HCT116 (cell line): Measurements from ENCODE around the gene IL17RE.

Source experiments
- CEBPB ChIP-seq: IDR thresholded peaks from 2 replicates; pipeline ENCODE4 v1.6.1; 2012; ENCODE audit warnings: low read depth
- EGR1 ChIP-seq: IDR thresholded peaks from 2 replicates; pipeline ENCODE4 v1.6.1; 2012; ENCODE audit warnings: low read depth
- EZH2 ChIP-seq: fragments of 200-600 bp; sonication (generic); IDR thresholded peaks from 2 replicates; pipeline ENCODE4 v1.6.1; 2017; ENCODE audit warnings: antibody characterized with exemption, mixed run types
- EZH2phosphoT487 ChIP-seq: fragments of 200-600 bp; IDR thresholded peaks from 2 replicates; pipeline ENCODE4 v1.6.1; 2018; ENCODE audit warnings: antibody characterized with exemption, borderline replicate concordance
- FOSL1 ChIP-seq: IDR thresholded peaks from 2 replicates; pipeline ENCODE4 v1.6.1; 2012; ENCODE audit warnings: low read depth
- POLR2A ChIP-seq: IDR thresholded peaks from 2 replicates; pipeline ENCODE4 v1.7.0; 2011; ENCODE audit warnings: borderline replicate concordance; ENCODE audit not compliant: insufficient read depth, insufficient read length; ENCODE audit errors: extremely low read depth
- POLR2AphosphoS5 ChIP-seq: IDR thresholded peaks from 2 replicates; pipeline ENCODE4 v1.6.1; 2011; ENCODE audit warnings: mild to moderate bottlenecking, low read depth, low read length, moderate library complexity
- REST ChIP-seq: IDR thresholded peaks from 2 replicates; pipeline ENCODE4 v1.6.1; 2012; ENCODE audit warnings: low read depth
- SIN3A ChIP-seq: IDR thresholded peaks from 2 replicates; pipeline ENCODE4 v1.6.1; 2012; ENCODE audit warnings: low read depth
- TCF7L2 ChIP-seq: IDR thresholded peaks from 2 replicates; pipeline ENCODE4 v1.7.0; 2011; ENCODE audit warnings: borderline replicate concordance, inconsistent platforms; ENCODE audit not compliant: insufficient read depth, insufficient read length; ENCODE audit errors: extremely low read depth
- ZFX ChIP-seq: fragments of 450-650 bp; IDR thresholded peaks from 2 replicates; pipeline ENCODE4 v1.6.1; 2017
- ZNF274 ChIP-seq: fragments of 200-500 bp; sonication (Bioruptor generic); IDR thresholded peaks from 2 replicates; pipeline ENCODE4 v1.6.1; 2014; ENCODE audit warnings: mild to moderate bottlenecking, low read depth, low read length, inconsistent platforms
- TF ChIP-seq, protein P1 (sequence below): IDR thresholded peaks from 2 replicates; pipeline ENCODE4 v1.6.1; 2012
- TF ChIP-seq, protein P2 (sequence below), 3 experiments: fragments of 200-600 bp in 1 of 3; sonication (generic) in 1 of 3; IDR thresholded peaks in 2 of 3; conservative IDR thresholded peaks in 1 of 3; 2 replicates each; pipeline ENCODE4 v1.5.1; 2012 to 2017; ENCODE audit warnings: low read depth in 2 of 3, low read length in 2 of 3, antibody characterized with exemption in 1 of 3, borderline replicate concordance in 1 of 3, control low read depth in 1 of 3, mild to moderate bottlenecking in 1 of 3, mixed read lengths in 1 of 3, mixed run types in 1 of 3, moderate library complexity in 1 of 3; ENCODE audit not compliant: insufficient read depth in 1 of 3

DNA sequence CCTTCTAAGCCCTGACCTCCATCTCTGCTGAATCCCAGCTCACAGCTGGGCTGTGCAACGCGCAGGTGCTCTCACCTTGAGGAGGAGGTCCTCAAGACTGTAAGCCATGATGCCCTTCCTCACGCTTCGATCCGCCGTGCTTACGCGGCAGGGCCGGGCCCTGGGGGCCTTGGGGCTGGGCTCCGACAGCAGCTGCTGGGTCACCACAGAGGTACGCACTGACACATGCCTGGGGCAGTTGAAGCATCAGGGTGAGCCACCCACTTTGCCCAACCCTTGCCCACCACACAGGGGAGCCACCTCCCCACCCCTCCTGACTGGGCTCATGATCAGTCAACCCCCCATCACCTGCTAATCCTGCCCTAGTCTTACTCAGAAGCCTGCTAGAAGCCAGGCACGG is 25.7 kb upstream of the IL17RE start:
- TF ChIP-seq POLR2A (no peak), REST (no peak), EZH2 (no peak), TCF7L2 (no peak), EZH2phosphoT487 (no peak), POLR2AphosphoS5 (no peak), CEBPB (no peak), ZFX (no peak), FOSL1 (no peak), ZNF274 (no peak), SIN3A (no peak), EGR1 (no peak)
- TF ChIP-seq, protein P1, sequence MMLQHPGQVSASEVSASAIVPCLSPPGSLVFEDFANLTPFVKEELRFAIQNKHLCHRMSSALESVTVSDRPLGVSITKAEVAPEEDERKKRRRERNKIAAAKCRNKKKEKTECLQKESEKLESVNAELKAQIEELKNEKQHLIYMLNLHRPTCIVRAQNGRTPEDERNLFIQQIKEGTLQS: no peak
- TF ChIP-seq, protein P2, sequence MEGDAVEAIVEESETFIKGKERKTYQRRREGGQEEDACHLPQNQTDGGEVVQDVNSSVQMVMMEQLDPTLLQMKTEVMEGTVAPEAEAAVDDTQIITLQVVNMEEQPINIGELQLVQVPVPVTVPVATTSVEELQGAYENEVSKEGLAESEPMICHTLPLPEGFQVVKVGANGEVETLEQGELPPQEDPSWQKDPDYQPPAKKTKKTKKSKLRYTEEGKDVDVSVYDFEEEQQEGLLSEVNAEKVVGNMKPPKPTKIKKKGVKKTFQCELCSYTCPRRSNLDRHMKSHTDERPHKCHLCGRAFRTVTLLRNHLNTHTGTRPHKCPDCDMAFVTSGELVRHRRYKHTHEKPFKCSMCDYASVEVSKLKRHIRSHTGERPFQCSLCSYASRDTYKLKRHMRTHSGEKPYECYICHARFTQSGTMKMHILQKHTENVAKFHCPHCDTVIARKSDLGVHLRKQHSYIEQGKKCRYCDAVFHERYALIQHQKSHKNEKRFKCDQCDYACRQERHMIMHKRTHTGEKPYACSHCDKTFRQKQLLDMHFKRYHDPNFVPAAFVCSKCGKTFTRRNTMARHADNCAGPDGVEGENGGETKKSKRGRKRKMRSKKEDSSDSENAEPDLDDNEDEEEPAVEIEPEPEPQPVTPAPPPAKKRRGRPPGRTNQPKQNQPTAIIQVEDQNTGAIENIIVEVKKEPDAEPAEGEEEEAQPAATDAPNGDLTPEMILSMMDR (IDR thresholded peaks at IDR 0.05 in 2 of 3, conservative IDR thresholded peaks at IDR 0.05 in 1 of 3; ENCODE audit: borderline replicate concordance in 1 of 3, insufficient read depth in 1 of 3, low read depth in 2 of 3, low read length in 2 of 3): no peak
